D721Med (cell line): ENCODE measurements around the gene GFRA3.

ENCODE experiments used
- DNase-seq: peaks from one replicate; pipeline ENCODE4 v3.0.0; 2011; ENCODE audit warnings: low spot score; ENCODE audit not compliant: insufficient read length
- FAIRE-seq: peaks from 2 replicates; lab custom pipeline; 2011; peaks lifted over from hg19 to GRCh38; lab: Jason Lieb, UNC
- TF ChIP-seq, protein P1 (sequence below): IDR thresholded peaks from 2 replicates; pipeline ENCODE4 v1.5.1; 2012; ENCODE audit warnings: mild to moderate bottlenecking, control low read depth; ENCODE audit not compliant: insufficient read depth; ENCODE audit errors: missing control alignments

Gene GFRA3

GRCh38 chr5:138234651-138235050 lies 39.8 kb downstream of the GFRA3 start:
- no peak for FAIRE-seq
- DNase-seq: no peak
- TF ChIP-seq, protein P1, sequence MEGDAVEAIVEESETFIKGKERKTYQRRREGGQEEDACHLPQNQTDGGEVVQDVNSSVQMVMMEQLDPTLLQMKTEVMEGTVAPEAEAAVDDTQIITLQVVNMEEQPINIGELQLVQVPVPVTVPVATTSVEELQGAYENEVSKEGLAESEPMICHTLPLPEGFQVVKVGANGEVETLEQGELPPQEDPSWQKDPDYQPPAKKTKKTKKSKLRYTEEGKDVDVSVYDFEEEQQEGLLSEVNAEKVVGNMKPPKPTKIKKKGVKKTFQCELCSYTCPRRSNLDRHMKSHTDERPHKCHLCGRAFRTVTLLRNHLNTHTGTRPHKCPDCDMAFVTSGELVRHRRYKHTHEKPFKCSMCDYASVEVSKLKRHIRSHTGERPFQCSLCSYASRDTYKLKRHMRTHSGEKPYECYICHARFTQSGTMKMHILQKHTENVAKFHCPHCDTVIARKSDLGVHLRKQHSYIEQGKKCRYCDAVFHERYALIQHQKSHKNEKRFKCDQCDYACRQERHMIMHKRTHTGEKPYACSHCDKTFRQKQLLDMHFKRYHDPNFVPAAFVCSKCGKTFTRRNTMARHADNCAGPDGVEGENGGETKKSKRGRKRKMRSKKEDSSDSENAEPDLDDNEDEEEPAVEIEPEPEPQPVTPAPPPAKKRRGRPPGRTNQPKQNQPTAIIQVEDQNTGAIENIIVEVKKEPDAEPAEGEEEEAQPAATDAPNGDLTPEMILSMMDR: no peak

DNA sequence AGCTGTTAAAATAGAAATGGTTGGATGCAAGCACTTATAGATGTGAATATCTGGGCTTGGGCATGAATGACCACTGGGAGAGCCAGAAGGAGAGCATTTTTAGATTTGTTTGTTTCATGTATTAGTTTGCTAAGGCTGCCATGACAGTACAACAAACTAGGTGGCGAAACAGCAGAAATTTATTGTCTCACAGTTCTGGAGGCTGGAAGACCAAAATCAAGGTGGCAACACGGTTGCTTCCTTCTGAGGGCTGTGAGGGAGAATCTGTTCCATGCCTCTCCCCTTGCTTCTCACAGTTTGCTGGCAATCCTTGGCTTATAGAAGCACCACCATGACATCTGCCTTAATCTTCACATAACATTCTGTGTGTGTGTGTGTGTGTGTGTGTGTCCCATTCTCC lies 41.1 kb downstream of the GFRA3 start:
- DNase-seq: no peak
- no peak for FAIRE-seq
- TF ChIP-seq, protein P1: no peak

GRCh38 chr5:138230981-138231589 lies 43.3 kb downstream of the GFRA3 start:
- TF ChIP-seq, protein P1: no peak
- no peak for DNase-seq
- FAIRE-seq: no peak

- TF ChIP-seq, protein P1: no peak
- DNase-seq (no peak), FAIRE-seq (no peak)
Measured at GRCh38 chr5:138230261-138230660, 44.2 kb downstream of the GFRA3 start.

DNA sequence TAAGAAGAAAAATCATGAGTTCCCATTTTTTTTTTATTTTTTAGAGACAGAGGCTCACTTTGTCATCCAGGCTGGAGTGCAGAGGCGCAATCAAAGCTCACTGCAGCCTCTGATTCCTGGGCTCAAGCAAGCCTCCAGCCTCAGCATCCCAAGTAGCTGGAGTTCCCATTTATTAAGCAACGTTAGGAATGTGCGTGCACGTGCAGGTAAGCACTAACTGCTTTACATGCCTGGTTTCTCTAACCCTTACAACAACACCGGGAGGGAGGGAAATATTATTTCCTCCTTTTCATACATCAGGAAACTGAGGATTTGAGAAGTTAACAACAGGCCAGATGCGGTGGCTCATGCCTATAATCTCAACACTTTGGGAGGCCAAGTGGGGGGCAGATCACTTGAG lies 45.0 kb downstream of the GFRA3 start:
- TF ChIP-seq, protein P1: no peak
- FAIRE-seq (no peak), DNase-seq (no peak)

- FAIRE-seq (no peak), DNase-seq (no peak)
- TF ChIP-seq, protein P1: no peak
Measured at GRCh38 chr5:138226910-138227309, 47.5 kb downstream of the GFRA3 start.

GRCh38 chr5:138224712-138225111 lies 49.7 kb downstream of the GFRA3 start:
- DNase-seq: no peak
- TF ChIP-seq, protein P1: no peak
- no peak for FAIRE-seq
